Measurements from ENCODE around the gene FYB2. TPM values are rescaled to one million over a fixed set of nuclear protein-coding genes. Genes with fewer than 3 reads are reported as not detected.
"Not testable (repeated sequence)": the region's sequence is repeated elsewhere in the genome, so short reads cannot be mapped to it uniquely, and the experiment has no call there.

The FYB2 gene
- polyA plus RNA-seq, 3 donors, result 0.49 TPM; not detected in 2

GRCh38 chr1:56808410-56808809 lies 10.8 kb downstream of the FYB2 start:
- 70 to 85% (median 73%) methylated on average over 1 of the region's 1 CpG for WGBS, 3 donors
- no peak overlapping the region for H3K27ac ChIP-seq (ENCODE audit: low read depth, low read length)

- 36 to 79% (median 40%) methylated on average over 3 of the region's 3 CpGs for WGBS, 3 donors
- no peak overlapping the region for H3K27ac ChIP-seq (ENCODE audit: low read depth, low read length)
Measured at GRCh38 chr1:56806804-56807203, 12.4 kb downstream of the FYB2 start.

- WGBS, 3 donors, result 65 to 74% (median 73%) methylated on average over 5 of the region's 5 CpGs
- no peak overlapping the region for H3K27ac ChIP-seq (ENCODE audit: low read depth, low read length)
Measured at GRCh38 chr1:56803561-56804156, 15.5 kb downstream of the FYB2 start.

GRCh38 chr1:56799605-56800400 lies 19.4 kb downstream of the FYB2 start:
- WGBS, 3 donors, result 81 to 83% (median 81%) methylated on average over 7 of the region's 7 CpGs
- no peak overlapping the region for H3K27ac ChIP-seq (ENCODE audit: low read depth, low read length)

GRCh38 chr1:56798053-56798471 lies 21.1 kb downstream of the FYB2 start:
- H3K27ac ChIP-seq (ENCODE audit: low read depth, low read length), result no peak overlapping the region
- WGBS, 3 donors, result 41 to 56% (median 44%) methylated on average over 3 of the region's 3 CpGs

- no peak overlapping the region for H3K27ac ChIP-seq (ENCODE audit: low read depth, low read length)
- WGBS, 3 donors, result 72 to 77% (median 72%) methylated on average over 5 of the region's 5 CpGs
Measured at GRCh38 chr1:56797065-56797685, 22.0 kb downstream of the FYB2 start.

- no peak overlapping the region for H3K27ac ChIP-seq (ENCODE audit: low read depth, low read length)
- WGBS, 3 donors, result 87 to 93% (median 90%) methylated on average over 4 of the region's 4 CpGs
Measured at GRCh38 chr1:56795870-56796269, 23.3 kb downstream of the FYB2 start.

- WGBS, 3 donors, result 69 to 77% (median 74%) methylated on average over 3 of the region's 3 CpGs
- no peak overlapping the region for H3K27ac ChIP-seq (ENCODE audit: low read depth, low read length)
Measured at GRCh38 chr1:56790036-56790435, 29.2 kb downstream of the FYB2 start.

- 16 to 19% (median 18%) methylated on average over 6 of the region's 6 CpGs for WGBS, 3 donors
- H3K27ac ChIP-seq (ENCODE audit: low read depth, low read length), result no peak overlapping the region
Measured at GRCh38 chr1:56788588-56788987, 30.6 kb downstream of the FYB2 start.

GRCh38 chr1:56788102-56788501 lies 31.1 kb downstream of the FYB2 start:
- no peak overlapping the region for H3K27ac ChIP-seq (ENCODE audit: low read depth, low read length)

- WGBS, 3 donors, result 76 to 94% (median 85%) methylated on average over 1 of the region's 1 CpG
- no peak overlapping the region for H3K27ac ChIP-seq (ENCODE audit: low read depth, low read length)
Measured at GRCh38 chr1:56787330-56787729, 31.9 kb downstream of the FYB2 start.

GRCh38 chr1:56782773-56783172 lies 36.4 kb downstream of the FYB2 start:
- H3K27ac ChIP-seq (ENCODE audit: low read depth, low read length), result no peak overlapping the region

GRCh38 chr1:56780826-56781225 lies 38.4 kb downstream of the FYB2 start:
- H3K27ac ChIP-seq (ENCODE audit: low read depth, low read length), result no peak overlapping the region
- WGBS, 3 donors, result 70 to 86% (median 80%) methylated on average over 3 of the region's 3 CpGs

- no peak overlapping the region for H3K27ac ChIP-seq (ENCODE audit: low read depth, low read length)
- 53 to 91% (median 82%) methylated on average over 3 of the region's 3 CpGs for WGBS, 3 donors
Measured at GRCh38 chr1:56780128-56780750, 39.0 kb downstream of the FYB2 start.

GRCh38 chr1:56777972-56778371 lies 41.2 kb downstream of the FYB2 start:
- WGBS, 3 donors, result 81 to 91% (median 89%) methylated on average over 1 of the region's 1 CpG

GRCh38 chr1:56774732-56775131 lies 44.5 kb downstream of the FYB2 start:
- not testable (repeated sequence) for H3K27ac ChIP-seq (ENCODE audit: low read depth, low read length)

More at GRCh38 chr1:56777972-56778371, 41.2 kb downstream of the FYB2 start:
- H3K27ac ChIP-seq (ENCODE audit: low read depth, low read length), result no peak overlapping the region

GRCh38 chr1:56774067-56774609 lies 45.1 kb downstream of the FYB2 start:
- 59 to 84% (median 67%) methylated on average over 6 of the region's 6 CpGs for WGBS, 3 donors
- H3K27ac ChIP-seq (ENCODE audit: low read depth, low read length), result no peak overlapping the region

GRCh38 chr1:56773341-56774066 lies 45.7 kb downstream of the FYB2 start:
- WGBS, 3 donors, result 68 to 91% (median 73%) methylated on average over 2 of the region's 2 CpGs
- no peak overlapping the region for H3K27ac ChIP-seq (ENCODE audit: low read depth, low read length)

All from adipose tissue (tissue), 3 donors.